HepG2 (cell line): ENCODE measurements around the gene CASP3. TPM values are rescaled to one million over a fixed set of nuclear protein-coding genes. Genes with fewer than 3 reads are reported as not detected.
A peak's percentile ranks its signal among the peaks of the same experiment; 100 is the strongest.

ENCODE experiments used
- DR1 ChIP-seq: sonication (generic); formaldehyde crosslinking; IDR thresholded peaks from 2 replicates; pipeline ENCODE4 v1.8.0; 2021; ENCODE audit warnings: mild to moderate bottlenecking, missing genetic modification reagents, inconsistent platforms
- GTF3A ChIP-seq: sonication (generic); formaldehyde crosslinking; conservative IDR thresholded peaks from 2 replicates; pipeline ENCODE4 v1.4.0; 2020; ENCODE audit warnings: mild to moderate bottlenecking, missing genetic modification reagents
- KDM1A ChIP-seq: IDR thresholded peaks from 2 replicates; pipeline ENCODE4 v1.6.1; 2016; ENCODE audit warnings: missing compliant biosample characterization
- KMT2A ChIP-seq: sonication (generic); formaldehyde crosslinking; IDR thresholded peaks from 2 replicates; pipeline ENCODE4 v1.4.0; 2020; ENCODE audit warnings: missing genetic modification reagents
- RXRB ChIP-seq: IDR thresholded peaks from 2 replicates; pipeline ENCODE4 v1.6.1; 2016; ENCODE audit warnings: borderline replicate concordance, missing genetic modification reagents, missing compliant biosample characterization
- SOX6 ChIP-seq, 2 experiments: fragments of 450-650 bp in 1 of 2; sonication (generic) in 1 of 2; formaldehyde crosslinking in 1 of 2; IDR thresholded peaks; 2 replicates each; pipeline versions ENCODE4 v1.4.0 to v1.6.1; 2017 to 2020; ENCODE audit warnings: antibody characterized with exemption in 1 of 2, mild to moderate bottlenecking in 1 of 2, missing genetic modification reagents in 1 of 2
- SPEN ChIP-seq: sonication (generic); formaldehyde crosslinking; IDR thresholded peaks from 2 replicates; pipeline ENCODE4 v1.5.1; 2020; ENCODE audit warnings: low read depth, mild to moderate bottlenecking, missing genetic modification reagents
- SUZ12 ChIP-seq: fragments of 150-350 bp; IDR thresholded peaks from 2 replicates; pipeline ENCODE4 v1.6.1; 2014; ENCODE audit warnings: low read depth, low read length
- TGIF2 ChIP-seq: IDR thresholded peaks from 2 replicates; pipeline ENCODE4 v1.6.1; 2016; ENCODE audit warnings: control low read depth, missing compliant biosample characterization
- ZBTB38 ChIP-seq: sonication (generic); formaldehyde crosslinking; IDR thresholded peaks from 2 replicates; pipeline ENCODE4 v1.5.1; 2020; ENCODE audit warnings: mild to moderate bottlenecking, missing genetic modification reagents
- ZKSCAN5 ChIP-seq: sonication (generic); formaldehyde crosslinking; IDR thresholded peaks from 2 replicates; pipeline ENCODE4 v1.5.1; 2020; ENCODE audit warnings: mild to moderate bottlenecking, missing genetic modification reagents
- ZKSCAN8 ChIP-seq: IDR thresholded peaks from 2 replicates; pipeline ENCODE4 v1.6.1; 2016; ENCODE audit warnings: borderline replicate concordance, missing genetic modification reagents, missing compliant biosample characterization
- ZNF12 ChIP-seq: sonication (generic); formaldehyde crosslinking; IDR thresholded peaks from 2 replicates; pipeline ENCODE4 v1.5.0; 2020; ENCODE audit warnings: missing genetic modification reagents
- ZNF263 ChIP-seq: sonication (generic); formaldehyde crosslinking; IDR thresholded peaks from 2 replicates; pipeline ENCODE4 v1.4.0; 2020; ENCODE audit warnings: missing genetic modification reagents
- ZNF3 ChIP-seq: IDR thresholded peaks from 2 replicates; pipeline ENCODE4 v1.7.0; 2017; ENCODE audit warnings: inconsistent platforms
- ZNF354B ChIP-seq: sonication (generic); formaldehyde crosslinking; IDR thresholded peaks from 2 replicates; pipeline ENCODE4 v1.8.0; 2022; ENCODE audit warnings: mild to moderate bottlenecking, missing genetic modification reagents
- ZNF512B ChIP-seq: sonication (generic); formaldehyde crosslinking; IDR thresholded peaks from 2 replicates; pipeline ENCODE4 v1.5.1; 2020; ENCODE audit warnings: missing genetic modification reagents, mild to moderate bottlenecking, borderline replicate concordance
- ZNF576 ChIP-seq: sonication (generic); formaldehyde crosslinking; IDR thresholded peaks from 2 replicates; pipeline ENCODE4 v1.4.0; 2020; ENCODE audit warnings: mild to moderate bottlenecking, missing genetic modification reagents
- ZNF589 ChIP-seq: sonication (generic); formaldehyde crosslinking; conservative IDR thresholded peaks from 2 replicates; pipeline ENCODE4 v1.8.0; 2022; ENCODE audit warnings: mild to moderate bottlenecking, moderate library complexity, missing genetic modification reagents
- ZNF790 ChIP-seq: sonication (generic); formaldehyde crosslinking; IDR thresholded peaks from 2 replicates; pipeline ENCODE4 v1.8.0; 2022; ENCODE audit warnings: missing genetic modification reagents, mild to moderate bottlenecking, borderline replicate concordance
- ZNF841 ChIP-seq: sonication (generic); formaldehyde crosslinking; IDR thresholded peaks from 2 replicates; pipeline ENCODE4 v1.8.1; 2023; ENCODE audit warnings: missing genetic modification reagents, borderline replicate concordance
- ZSCAN9 ChIP-seq: IDR thresholded peaks from 2 replicates; pipeline ENCODE4 v1.6.1; 2016; ENCODE audit warnings: borderline replicate concordance
- polyA plus RNA-seq, 8 experiments: library from polyadenylated mRNA; depleted of rRNA in 3 of 8; stranded (reverse) in 7 of 8; unstranded in 1 of 8; fragments of >200 nt; fragmentation: Illumina TruSeq in 4 of 8; extraction: Trizol in 4 of 8; gene quantifications; 2 replicates each; pipeline versions ENCODE4 v1.2.1 to v1.2.3, GENCODE V29; 2011 to 2016; ENCODE audit warnings: low read depth in 4 of 8, missing spikeins in 1 of 8, mixed read lengths in 1 of 8; ENCODE audit not compliant: insufficient read depth in 1 of 8
- total RNA-seq, 5 experiments: library from RNA; depleted of rRNA; stranded (reverse); fragments of >200 nt; fragmentation: Illumina TruSeq; extraction: Trizol; gene quantifications; 2 replicates each; pipeline ENCODE4 v1.2.3, GENCODE V29; 2016; ENCODE audit warnings: low read depth in 1 of 5
- TF ChIP-seq, protein P1 (sequence below): sonication (generic); formaldehyde crosslinking; IDR thresholded peaks from 2 replicates; pipeline ENCODE4 v1.4.0; 2020; ENCODE audit warnings: missing genetic modification reagents
- TF ChIP-seq, protein P2 (sequence below): IDR thresholded peaks from 2 replicates; pipeline ENCODE4 v1.4.0; 2020; ENCODE audit warnings: mild to moderate bottlenecking, missing genetic modification reagents

The CASP3 gene
- total and polyA plus RNA-seq, 2 of the 13 experiments (the other 11 are each of a cell fraction or from before 2014, with no cell fraction given), result 26.0 to 77.8 TPM

DNA sequence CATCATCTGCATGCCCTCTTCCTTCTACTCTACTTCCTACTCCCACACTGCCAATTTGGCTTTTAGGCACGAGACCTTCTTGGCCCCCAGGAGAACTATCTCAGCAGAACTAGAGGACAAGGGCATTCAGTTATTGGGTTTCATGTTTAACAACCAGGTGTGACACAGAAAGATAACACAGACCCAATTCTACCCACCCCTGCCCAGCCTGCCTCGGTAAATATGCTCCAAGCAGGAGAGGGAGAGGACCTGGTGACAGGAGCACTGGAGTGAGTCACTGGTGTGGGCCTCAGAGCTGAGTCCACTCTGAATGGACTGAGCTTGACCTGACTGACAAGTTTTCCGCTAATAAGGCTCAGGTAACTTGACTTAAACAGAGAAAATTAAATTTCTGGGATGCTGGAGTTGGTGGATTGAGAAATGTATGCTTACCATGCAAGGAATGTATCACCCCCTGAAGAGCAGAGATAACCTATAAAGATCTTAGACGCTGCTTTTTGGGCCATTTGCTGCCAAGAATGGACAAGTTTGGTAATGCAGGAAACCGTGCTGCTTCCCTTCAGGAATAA lies 52.5 kb downstream of the CASP3 start (continued):
- TF ChIP-seq ZNF512B (CRISPR knock-in tag), result no peak
- TF ChIP-seq ZSCAN9 (CRISPR knock-in tag), result no peak
- TF ChIP-seq TGIF2 (CRISPR knock-in tag), result 0 out of 2 replicates have a peak, but pooled peaks have one; percentile 51
- TF ChIP-seq ZBTB38 (CRISPR knock-in tag), result peak; percentile 46; the same call in 1 of the 2 replicates
- no peak for TF ChIP-seq DR1 (CRISPR knock-in tag)
- TF ChIP-seq ZNF790, result no peak
- peak; percentile 28; the same call in 1 of the 2 replicates for TF ChIP-seq SPEN (CRISPR knock-in tag)
- peak; percentile 82 for TF ChIP-seq ZNF263
- no peak for TF ChIP-seq ZNF354B (CRISPR knock-in tag)
- TF ChIP-seq SOX6 (IDR thresholded peaks at IDR 0.05), result no peak
- 0 out of 2 replicates have a peak, but pooled peaks have one; percentile 14 for TF ChIP-seq SOX6 (CRISPR knock-in tag; IDR thresholded peaks at IDR 0.05)
- no peak for TF ChIP-seq KMT2A (CRISPR knock-in tag)
- no peak for TF ChIP-seq ZKSCAN8 (CRISPR knock-in tag)
- TF ChIP-seq RXRB (CRISPR knock-in tag), result peak; percentile 19; the same call in 1 of the 2 replicates
- TF ChIP-seq SUZ12, result no peak
- TF ChIP-seq ZNF576, result no peak
- TF ChIP-seq ZNF3 (CRISPR knock-in tag), result no peak
- no peak for TF ChIP-seq ZKSCAN5 (CRISPR knock-in tag)
- TF ChIP-seq, protein P1, sequence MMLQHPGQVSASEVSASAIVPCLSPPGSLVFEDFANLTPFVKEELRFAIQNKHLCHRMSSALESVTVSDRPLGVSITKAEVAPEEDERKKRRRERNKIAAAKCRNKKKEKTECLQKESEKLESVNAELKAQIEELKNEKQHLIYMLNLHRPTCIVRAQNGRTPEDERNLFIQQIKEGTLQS (CRISPR knock-in tag), result 0 out of 2 replicates have a peak, but pooled peaks have one; percentile 37
- no peak for TF ChIP-seq GTF3A (CRISPR knock-in tag)
- no peak for TF ChIP-seq KDM1A (CRISPR knock-in tag)
- no peak for TF ChIP-seq ZNF841 (CRISPR knock-in tag)
- TF ChIP-seq ZNF12, result peak; percentile 57; the same call in 1 of the 2 replicates
- TF ChIP-seq, protein P2, sequence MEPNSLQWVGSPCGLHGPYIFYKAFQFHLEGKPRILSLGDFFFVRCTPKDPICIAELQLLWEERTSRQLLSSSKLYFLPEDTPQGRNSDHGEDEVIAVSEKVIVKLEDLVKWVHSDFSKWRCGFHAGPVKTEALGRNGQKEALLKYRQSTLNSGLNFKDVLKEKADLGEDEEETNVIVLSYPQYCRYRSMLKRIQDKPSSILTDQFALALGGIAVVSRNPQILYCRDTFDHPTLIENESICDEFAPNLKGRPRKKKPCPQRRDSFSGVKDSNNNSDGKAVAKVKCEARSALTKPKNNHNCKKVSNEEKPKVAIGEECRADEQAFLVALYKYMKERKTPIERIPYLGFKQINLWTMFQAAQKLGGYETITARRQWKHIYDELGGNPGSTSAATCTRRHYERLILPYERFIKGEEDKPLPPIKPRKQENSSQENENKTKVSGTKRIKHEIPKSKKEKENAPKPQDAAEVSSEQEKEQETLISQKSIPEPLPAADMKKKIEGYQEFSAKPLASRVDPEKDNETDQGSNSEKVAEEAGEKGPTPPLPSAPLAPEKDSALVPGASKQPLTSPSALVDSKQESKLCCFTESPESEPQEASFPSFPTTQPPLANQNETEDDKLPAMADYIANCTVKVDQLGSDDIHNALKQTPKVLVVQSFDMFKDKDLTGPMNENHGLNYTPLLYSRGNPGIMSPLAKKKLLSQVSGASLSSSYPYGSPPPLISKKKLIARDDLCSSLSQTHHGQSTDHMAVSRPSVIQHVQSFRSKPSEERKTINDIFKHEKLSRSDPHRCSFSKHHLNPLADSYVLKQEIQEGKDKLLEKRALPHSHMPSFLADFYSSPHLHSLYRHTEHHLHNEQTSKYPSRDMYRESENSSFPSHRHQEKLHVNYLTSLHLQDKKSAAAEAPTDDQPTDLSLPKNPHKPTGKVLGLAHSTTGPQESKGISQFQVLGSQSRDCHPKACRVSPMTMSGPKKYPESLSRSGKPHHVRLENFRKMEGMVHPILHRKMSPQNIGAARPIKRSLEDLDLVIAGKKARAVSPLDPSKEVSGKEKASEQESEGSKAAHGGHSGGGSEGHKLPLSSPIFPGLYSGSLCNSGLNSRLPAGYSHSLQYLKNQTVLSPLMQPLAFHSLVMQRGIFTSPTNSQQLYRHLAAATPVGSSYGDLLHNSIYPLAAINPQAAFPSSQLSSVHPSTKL (CRISPR knock-in tag), result peak; percentile 65
- TF ChIP-seq ZNF589 (CRISPR knock-in tag), result no peak
